GM21381 (cell line): Measurements from ENCODE around the gene PFN3.
"Not testable (repeated sequence)": the region's sequence is repeated elsewhere in the genome, so short reads cannot be mapped to it uniquely, and the experiment has no call there.

Experiments
- ATAC-seq: cut with Tn5 transposase; IDR thresholded peaks from one replicate; pipeline ENCODE4 v1.9.1; 2021; ENCODE audit warnings: mild to moderate bottlenecking, moderate library complexity; ENCODE audit not compliant: unreplicated experiment

PFN3 gene

DNA sequence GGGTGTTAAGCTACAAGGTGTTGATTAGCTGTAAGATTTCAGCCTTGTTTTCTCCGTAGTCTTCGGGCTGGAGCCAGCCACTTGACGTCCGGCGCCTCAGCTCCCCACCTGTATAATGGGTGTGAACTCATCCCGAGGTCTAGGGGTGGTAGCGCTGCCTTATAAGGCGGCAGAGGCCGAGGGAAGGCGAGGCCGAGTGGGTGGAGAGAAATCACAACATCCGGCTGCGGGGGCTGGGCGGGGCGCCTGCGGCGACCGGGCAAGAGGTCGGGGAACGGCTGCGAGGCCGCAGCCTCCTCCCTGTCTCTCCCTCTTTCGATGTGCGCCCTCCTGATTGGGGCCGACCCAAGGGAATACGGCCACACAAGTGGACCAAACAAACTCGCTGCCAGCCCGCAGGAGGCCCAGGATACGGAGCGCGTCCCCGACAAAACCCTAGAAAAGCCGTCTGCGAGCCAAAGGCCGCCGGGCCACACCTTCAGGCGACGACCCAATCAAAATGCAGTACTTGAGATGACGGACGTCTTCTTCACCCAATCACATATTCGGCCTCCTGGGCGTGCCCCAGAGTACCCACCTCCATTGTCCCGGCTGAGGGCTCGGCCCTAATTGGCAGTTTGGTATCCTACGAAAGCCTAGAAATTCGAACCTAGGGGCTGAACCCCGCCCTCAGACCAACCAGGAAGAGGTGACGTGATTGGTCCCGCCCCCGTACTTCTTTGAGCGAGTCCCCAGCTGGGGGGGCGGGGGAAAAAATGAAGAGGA lies 25.5 kb upstream of the PFN3 start:
- ATAC-seq, result peak; percentile 71

DNA sequence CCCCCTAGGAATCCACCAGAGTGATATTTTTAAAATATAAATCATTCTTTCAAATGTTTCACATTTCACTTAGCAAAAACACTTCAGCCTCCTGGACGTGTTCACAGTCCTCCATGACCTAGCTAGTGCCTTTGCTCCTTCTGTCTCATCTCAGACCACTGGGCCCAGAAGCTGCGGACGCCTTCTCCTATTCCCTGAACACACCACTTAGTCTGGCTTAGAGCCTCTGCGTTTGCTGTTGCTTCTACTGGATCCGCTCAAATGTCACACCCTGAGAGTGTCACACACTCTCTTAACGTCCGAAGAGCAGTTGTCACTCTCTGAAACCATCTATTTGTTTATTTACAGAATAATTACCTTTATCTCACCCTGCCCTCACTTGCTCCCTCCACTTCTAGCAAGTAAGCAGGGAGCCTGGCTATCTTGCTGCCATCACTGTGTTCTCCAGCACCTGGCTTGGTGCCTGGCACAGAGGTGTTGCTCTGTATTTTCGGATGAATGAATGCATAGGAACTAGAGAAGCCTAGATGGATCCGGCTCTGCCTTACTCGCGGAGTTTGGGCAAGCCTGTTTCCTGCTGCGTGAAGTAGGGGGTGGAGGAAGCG lies 24.8 kb upstream of the PFN3 start:
- ATAC-seq, result no peak

DNA sequence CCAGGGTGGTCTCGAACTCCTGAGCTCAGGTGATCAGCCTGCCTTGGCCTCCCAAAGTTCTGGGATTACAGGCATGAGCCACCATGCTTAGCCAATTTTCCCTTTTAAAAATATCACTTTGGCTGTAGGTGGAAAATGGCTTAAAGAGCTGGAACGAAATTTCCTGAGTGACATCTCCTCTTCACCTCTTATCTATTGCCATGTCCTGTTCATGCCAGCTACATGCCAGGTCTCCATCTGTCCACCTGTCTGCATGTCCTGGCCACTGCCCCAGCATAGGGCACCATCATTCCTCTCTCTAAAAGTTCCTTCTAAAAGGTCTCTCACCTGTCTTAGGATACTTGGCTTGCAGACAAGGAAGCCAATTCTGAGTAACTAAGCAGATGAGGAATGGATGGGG lies 23.2 kb upstream of the PFN3 start:
- ATAC-seq, result no peak

DNA sequence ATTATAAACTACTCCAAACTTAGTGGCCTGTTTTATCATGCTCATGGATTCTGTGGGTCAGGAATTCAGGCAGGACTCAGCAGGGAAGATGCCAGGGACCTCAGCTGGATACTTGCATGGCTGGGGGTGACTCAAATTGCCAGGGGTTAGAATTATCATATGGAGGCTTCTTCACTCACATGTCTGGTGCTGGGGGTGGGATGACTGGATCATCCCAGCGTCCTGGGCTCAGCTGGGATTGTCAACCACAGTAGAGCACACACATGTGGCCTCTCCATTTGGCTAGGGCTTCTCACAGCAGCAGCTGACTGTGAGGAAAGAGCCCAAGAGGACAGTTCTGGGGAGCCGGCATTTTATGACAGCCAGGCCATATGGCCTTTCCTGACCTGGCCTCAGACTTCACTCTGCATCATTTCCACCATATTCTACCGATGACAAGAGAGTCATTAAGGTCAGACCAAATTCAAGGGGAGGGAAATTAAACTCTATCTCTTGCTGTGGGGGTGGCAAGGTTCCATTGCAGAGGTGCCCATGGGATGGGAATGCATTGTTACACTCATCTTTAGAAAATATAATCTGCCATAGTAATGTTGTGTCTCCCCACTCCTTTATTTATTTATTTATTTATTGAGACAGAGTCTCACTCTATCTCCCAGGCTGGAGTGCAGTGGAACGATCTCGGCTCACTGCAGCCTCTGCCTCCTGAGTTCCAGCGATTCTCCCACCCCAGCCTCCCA lies 20.8 kb upstream of the PFN3 start:
- ATAC-seq, result no peak

DNA sequence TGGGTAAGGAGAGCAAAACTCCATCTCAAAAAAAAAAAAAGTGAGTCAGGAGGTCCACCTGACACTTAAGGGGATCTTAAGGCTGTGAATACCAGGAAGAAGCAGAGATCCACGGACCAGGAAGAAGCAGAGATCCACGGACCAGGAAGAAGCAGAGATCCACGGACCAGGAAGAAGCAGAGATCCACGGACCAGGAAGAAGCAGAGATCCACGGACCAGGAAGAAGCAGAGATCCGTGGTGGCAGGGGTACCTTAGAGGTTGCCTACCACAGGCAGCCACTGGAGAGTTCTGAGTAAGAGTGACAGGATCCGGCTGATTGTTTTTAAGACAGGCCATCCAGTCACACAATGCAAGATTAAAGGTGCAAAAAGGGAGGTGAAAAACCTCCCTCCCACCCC lies 20.0 kb upstream of the PFN3 start:
- not testable (repeated sequence) for ATAC-seq

DNA sequence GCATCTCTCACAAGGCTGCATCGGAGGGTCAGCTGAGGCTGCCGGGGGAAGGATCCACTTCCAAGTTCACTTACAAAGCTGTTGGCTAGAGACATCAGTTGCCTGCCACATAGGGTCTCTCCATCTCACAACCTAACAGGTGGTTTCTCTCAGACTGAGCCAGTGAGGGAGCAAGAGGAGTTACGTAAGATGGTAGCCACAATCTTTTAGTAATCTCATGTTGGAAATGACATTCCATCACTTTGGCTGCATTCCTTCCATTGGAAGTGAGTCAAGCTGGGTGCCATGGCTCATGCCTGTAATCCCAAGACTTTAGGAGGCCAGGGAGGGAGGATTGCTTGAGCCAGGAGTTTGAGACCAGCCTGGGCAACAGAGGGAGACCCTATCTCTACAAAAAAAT lies 18.6 kb upstream of the PFN3 start:
- ATAC-seq, result no peak

DNA sequence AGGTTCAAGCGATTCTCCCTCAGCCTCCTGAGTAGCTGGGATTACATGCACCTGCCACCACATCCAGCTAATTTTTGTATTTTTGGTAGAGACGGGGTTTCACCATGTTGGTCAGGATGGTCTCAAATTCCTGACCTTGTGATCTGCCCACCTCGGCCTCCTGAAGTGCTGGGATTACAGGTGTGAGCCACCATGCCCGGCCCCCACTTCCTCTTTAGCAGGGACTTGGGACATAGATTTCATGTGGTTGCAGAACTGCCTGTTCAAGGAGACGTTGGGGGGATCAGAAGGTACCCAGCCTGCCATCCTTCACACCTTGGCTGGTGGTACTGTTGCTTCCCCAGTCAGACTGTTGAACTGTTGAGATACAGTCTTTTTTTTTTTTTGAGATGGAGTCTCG lies 16.6 kb upstream of the PFN3 start:
- ATAC-seq, result not testable (repeated sequence)

DNA sequence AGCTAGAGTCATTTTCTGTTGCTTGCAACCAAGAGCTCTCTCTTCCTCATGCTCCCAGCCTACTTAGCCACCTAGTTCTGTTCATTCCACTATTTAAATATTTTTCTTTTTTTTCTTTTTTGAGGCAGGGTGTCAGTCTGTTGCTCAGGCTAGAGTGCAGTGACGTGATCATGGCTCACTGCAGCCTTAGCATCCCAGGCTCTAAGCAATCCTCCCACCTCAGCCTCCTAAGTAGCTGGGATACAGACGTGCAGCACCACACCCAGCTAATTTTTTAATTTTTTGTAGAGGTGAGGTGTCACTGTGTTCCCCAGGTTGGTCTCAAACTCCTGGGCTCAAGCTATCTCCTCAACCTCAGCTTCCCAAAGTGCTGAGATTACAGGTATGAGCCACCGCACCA lies 14.0 kb upstream of the PFN3 start:
- no peak for ATAC-seq

DNA sequence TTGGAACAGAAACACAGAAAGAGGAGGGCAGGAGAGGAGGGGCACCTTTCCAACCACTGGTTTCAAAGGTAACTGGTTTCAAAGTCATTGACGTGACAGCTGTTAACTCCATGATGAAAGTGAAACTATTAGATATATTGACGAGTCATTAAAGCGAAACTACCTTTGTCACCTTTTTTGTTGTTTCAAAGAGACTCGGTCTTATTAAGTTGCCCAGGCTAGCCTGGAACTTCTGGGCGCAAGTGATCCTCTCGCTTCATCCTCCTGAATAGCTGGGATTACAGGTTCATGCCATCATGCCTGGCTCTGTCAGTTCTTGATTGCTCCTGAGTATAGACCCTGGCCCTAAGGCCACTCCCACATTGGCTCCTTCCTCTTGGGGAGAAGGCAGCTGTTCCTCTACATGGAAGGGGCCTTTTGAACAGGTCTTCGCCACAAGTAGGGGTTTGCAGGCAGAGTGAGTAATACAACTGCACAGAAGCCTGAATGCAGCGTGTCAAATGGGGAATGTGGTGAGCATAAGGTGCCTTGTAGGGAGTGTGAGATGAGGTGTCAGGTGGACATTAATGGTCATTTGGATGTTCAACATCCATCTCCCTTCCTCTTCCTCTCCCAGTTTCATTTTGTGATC lies 12.3 kb upstream of the PFN3 start:
- peak; percentile 63 for ATAC-seq

DNA sequence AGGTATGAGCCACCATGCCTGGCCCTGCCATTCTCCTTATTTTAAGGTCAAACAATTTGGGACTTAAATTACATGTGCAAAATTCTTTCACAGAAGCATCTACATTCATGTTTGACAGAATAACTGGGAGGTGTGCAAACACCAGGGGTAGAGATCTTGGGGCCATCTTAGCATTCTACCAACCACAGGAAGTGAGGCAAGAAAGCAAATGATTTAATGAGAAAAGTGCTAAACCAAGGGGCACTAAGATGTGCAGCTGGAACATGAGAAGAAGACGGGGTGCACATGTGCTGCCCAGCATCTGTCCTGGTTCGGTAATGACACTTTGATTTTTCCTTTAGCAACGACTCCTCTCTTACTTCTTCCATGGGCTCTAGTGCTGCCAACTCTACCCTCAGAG lies 10.1 kb upstream of the PFN3 start:
- ATAC-seq, result no peak

DNA sequence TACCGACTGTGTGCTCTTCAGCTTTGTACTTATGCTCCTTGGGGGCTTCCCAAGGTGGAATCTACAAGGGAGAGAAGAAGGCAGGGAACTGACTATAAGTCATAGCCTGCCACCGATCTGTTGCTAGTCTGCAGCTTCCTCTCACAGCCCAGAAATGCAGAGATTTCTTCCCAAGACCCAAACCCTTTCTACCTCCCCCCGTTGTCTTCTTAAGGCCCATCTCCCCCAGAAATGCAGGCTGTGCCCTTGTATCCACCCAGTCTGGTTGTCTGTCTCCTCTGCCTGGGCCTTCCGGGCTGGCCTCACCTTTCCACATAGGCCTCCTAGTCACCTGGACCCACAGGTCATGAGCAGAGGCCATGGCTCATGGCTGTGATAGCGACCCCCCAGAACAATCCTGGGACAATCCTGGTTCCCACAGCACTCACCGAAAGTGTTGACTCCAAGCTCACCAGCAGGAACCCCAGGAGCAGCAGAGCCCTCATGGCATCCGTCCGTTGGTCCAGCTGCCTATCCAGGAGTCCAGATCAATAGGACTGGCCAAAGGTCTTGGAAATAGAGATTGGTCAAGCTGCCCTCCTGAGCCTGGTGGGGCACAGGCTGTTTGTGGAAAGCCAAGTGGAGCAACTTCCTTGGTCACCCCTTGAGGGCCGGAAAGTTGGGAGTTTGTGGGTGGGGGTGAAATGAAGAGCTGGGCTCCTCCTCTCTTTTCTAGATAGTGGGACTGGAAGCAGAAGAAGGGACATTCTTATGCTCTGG lies 8.8 kb upstream of the PFN3 start, which contains the start of gene F12:
Gene F12, minus strand, starts transcription at position 522 of the 759 bp plus-strand sequence. Its CDS starts 37 bp downstream, at position 485.
- ATAC-seq, result no peak

DNA sequence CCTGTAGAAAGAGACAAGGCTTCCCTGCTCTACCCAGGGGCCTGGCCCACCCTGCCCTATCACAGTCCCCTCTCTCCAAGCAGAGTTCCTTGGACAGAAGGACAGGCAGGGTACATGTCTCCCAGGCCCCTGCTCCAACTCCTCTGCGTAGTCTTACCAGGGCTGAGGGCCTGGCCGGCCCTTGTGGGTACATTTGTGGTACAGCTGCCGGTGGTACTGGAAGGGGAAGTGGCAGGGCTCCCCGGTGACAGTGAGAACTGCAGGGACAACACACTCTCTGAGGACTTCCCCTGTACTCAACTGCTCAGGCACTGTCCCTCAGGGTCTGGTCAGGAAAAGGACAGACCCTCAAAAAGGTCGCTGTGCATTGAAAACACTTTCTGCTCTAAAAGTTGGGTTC lies 5.3 kb upstream of the PFN3 start:
- no peak for ATAC-seq

DNA sequence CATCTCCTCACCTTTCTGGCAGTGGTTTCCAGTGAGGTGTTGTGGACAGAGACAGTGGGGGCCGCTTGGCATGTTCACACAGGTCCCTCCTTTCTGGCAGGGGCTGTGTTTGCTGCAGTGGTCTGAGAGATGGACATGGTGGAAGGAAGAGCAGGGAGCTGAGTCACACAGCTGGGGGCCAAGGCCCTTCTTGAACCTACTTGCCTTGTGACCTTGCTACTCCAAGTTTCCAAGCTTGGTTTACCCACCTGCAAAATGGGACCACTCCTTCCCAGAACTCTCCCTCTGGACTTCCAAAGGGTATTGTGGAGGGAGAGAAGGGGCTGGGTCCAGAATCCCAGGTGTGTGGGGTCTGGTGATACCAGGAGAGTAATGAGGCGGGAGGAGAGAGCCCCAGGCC lies 4.9 kb upstream of the PFN3 start:
- ATAC-seq, result no peak

DNA sequence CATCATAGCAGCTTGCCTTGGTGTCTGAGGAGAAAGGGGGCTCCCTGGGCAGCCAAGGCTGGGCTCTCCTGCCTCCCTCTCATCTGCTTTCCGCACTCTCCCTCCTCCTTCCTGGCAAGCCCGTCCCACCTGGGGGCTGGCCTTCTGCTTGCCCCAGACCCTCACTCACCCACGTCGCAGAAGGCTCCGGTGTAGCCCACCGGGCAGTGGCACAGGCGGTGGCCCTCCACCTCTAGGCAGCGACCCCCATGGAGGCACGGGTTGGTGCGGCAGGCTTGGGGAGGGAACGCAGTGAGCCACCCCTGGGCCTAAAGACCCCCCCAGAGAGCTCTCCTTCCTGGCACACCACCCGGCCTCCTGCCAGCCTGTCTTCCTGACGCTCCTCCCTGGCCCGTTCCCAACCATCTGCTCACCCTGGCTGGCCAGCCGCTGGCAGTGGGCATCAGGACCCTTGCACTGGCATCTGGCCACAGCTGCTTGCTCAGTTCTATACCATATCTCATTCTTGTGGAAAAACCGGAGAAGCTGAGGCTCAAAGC lies 4.2 kb upstream of the PFN3 start:
- no peak for ATAC-seq

DNA sequence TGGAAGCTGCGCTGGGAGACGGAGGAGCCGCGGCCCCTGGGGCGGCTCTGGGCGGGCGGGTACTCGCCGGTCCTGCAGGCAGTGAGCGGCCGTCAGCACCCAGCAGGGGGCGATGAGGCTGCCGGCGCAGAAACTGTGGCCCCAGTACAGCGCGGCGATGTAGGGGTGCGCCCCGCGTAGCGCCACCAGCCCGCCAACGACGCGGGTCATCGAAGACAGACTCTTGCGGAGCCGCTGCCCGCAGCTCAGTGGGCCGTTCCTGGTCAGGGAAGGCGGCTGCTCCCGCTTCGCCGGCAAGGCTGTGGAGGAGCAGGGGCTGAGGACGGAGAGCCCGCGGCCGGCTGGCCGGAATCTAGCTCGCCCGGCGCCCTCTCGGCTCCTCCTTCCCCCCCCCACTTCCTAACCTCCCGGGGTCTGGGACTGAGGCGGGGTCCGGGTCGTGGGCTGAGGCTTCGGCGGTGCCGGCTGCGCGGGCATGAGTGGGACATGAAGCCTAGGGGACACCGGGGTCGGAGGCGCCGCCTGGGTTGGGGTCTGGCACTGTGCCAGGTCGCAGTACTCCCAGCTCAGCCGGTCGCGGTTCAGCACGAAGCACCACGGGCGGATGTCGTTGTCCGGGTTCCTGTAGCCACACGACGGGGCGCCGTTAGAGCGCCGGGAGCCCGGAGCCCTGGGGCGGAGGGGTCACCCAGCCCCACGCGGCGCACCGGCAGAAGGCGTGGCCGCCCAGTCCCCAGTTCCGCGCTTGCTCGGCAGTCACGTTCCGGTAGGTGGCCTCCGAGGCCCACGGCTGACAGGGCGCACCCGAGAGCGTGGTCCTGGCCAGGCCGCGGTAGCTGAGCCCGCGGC lies 3.6 kb upstream of the PFN3 start:
- peak; percentile 73 for ATAC-seq

DNA sequence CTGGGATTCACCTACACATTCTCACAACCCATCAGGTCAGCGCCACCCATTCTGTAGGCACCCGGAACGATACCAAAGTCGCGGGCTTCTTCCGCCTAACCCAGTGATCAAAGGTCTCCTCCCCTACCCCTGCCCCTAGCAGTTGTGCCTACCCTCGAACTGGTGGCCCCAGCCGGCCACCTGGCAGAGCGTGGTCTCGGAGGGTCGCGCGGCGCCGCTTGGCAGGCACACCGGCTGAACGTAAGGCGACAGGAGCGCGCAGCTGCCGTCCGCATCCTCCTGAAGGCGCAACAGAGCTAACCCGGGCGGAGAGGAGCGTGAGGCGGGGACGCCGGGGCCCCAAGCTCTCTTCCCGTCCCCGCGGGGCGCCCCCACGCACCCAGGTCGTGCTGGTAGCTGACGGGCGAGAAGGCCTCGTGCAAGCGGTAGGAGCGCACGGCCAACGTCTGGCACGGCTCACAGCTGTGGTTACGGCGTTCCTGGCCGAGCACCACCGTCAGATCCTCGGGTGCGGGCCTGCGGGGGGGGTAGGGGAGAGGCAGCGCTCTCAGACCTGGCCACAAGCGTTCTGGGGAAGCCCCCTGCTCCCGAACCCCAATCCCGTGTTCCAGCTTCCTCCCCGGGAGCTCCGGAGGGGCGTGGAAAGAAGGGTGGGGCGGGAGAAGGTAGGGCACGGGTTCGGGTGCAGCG lies 2.8 kb upstream of the PFN3 start:
- ATAC-seq, result peak; percentile 16

DNA sequence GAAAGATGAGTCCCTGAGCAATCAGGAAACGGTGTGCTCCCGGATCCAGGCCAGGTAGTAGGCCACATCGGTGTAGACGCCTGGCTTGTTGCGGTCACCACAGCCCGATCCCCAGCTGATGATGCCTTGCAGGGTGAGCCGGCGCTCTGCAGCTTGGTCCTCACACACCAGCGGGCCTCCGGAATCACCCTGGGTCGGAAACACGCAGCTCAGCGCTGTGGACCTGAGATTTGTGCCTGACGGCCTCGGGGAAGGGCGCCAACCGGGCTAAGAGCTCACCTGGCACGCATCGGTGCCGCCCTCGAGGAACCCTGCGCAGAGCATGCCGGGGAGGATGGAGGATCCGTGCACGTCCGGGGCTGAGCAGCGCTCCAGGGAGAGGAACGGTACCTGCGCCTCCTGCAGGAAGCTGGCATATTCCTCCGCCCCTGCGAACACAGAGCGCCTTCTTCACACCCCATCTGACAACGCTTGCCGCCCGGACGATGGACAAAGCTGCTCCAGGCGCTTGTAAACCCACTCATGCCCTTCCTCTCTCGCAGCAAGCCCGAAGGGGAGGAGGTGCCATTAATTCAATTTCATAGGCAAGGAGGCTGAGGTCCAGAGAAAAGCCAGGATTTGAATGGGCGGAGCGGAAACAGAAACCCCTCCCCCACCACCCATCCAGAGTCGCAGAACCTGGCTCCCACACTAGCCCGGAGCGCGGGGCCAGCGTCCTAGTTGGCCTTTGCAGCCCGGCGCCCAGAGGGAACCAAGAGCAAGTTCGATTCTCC lies 2.0 kb upstream of the PFN3 start:
- no peak for ATAC-seq

DNA sequence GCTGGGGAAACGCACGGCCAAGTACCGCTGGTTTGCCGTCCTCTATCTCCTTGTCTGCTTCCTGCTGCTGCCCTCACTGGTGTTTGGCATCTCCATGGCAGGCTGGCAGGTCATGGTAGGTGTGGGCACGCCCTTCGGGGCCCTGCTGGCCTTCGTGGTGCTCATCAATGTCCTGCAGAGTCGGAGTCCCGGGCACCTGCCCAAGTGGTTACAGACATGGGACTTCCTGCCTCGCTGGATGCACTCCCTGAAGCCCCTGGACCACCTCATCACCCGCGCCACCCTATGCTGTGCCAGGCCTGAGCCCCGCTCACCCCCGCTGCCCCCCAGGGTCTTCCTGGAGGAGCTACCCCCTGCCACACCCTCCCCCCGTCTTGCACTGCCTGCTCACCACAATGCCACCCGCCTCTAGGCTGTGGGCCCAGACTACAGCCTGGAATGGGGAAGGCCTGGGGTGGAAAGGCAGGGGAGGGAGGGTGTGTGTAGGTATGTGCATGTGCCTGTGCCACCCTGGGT lies 2.5 kb downstream of the PFN3 start:
- ATAC-seq, result no peak
